Jurkat, Clone E6-1 (cell line): ENCODE data around the gene ECE1.
"Not testable (repeated sequence)": the region's sequence is repeated elsewhere in the genome, so short reads cannot be mapped to it uniquely, and the experiment has no call there.

Experiments
- DNase-seq: peaks from one replicate; pipeline ENCODE4 v3.0.0-alpha.2; 2011; ENCODE audit warnings: low read depth, low spot score
- H3K4me3 ChIP-seq: 2 replicates; pipeline ENCODE4 v1.5.1; 2011; ENCODE audit warnings: mild to moderate bottlenecking, low read length, control low read depth, moderate library complexity

Gene ECE1

DNA sequence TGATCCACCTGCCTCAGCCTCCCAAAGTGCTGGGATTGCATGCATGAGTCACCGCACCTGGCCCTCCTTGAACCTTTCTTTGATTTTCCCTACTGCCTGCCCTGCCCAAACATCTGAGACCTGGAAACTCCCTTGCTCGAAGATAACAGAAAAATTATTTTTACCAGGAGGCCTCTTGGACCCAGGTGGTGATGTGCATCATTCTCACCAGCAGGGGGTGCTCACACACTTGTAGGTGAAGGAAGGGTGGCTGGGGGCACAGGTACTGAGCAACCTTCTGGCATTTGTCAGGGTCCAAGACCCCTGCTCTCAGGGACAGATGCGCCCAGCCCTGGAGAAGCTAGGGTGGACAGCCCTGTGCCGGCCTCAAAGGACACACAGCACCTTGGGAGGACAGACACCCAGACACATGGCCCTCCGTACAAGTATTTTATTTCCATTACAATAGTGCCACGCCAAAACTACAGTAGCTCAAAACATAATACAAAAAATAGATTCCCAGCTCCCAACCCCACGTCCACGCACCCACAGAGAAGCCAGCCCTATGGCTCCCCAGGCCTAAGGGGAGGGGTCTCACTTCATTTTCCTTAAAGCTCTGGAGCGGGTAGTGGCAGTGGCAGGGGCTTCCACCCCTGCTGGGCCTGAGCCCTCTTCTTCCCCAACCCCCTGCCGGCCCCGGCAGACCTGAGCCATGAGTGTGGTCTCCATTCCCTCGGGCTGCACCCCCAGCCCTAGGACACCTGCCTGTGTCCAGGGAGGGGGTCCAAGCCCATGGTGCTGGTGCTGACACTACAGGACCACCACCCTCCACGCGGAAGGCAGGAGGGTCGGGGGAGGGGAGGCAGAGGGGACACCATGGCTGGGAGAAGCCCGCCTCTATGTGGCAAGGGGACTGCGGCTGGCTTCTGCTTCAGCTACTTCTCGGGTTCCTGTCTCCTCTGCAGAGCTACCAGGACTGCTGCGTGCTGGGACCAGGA, 73.1 kb downstream of the ECE1 start:
- DNase-seq: peak; percentile 57

DNA sequence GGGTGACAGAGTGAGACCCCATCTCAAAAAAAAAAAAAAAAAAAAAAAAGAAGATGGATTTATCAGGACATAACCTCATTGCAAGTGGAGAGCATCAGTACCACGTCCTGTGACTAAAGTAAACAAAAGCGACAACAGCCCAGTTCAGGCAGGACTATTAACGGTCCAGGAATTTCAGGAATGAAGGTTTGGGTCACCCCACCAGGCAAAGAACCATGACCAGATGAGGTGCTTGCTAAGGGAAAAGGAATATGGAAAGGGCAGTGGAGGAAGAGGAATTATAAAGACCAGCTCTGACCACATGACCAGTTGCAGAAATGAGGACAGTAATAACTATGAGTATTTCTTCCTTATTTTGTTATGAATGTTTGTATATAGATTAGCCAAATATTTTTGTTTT, 78.1 kb downstream of the ECE1 start:
- DNase-seq: no peak

More for the DNA sequence above, 73.1 kb downstream of the ECE1 start:
- no peak overlapping the region for H3K4me3 ChIP-seq

DNA sequence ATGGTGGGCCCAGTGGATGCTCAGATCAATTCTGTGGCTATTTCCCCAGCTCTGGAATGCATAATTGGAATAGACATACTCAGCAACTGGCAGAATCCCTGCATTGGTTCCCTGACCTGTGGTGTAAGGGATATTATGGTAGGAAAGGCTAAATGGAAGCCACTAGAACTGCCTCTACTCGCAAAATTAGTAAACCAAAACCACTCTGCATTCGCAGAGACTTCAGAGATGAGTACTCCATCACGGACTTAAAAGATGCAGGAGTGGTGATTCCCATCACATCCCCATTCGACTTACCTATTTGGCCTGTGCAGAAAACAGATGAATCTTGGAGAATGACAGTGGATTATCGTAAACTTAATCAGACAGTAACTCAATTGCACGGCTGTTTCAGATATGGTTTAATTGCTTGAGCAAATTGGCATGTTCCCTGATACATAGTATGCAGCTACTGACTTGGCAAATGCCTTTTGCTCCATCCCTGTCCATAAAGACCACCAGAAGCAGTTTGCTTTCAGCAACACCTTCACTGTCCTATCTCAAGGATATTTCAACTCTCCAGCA, 82.0 kb downstream of the ECE1 start:
- H3K4me3 ChIP-seq: not testable (repeated sequence)

More for the DNA sequence above, 78.1 kb downstream of the ECE1 start:
- H3K4me3 ChIP-seq: no peak overlapping the region

DNA sequence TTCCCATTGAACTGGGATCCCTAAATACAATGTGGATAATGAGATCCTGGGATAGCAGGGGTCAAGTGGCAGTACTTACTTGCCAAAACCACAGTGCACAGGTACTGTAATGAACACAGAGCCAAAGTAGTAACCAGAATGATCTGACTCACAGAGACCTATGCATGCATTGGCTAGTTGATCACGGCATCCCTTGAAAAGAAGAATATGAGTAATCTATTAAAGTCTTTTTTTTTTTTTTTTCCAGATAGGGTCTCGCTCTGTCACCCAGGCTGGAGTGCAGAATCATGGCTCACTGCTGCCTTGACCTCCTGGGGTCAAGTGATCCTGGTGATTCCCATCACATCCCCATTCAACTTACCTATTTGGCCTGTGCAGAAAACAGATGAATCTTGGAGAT, 84.1 kb downstream of the ECE1 start:
- no peak for DNase-seq
- H3K4me3 ChIP-seq: no peak overlapping the region

More for the DNA sequence above, 82.0 kb downstream of the ECE1 start:
- DNase-seq: not testable (repeated sequence)

DNA sequence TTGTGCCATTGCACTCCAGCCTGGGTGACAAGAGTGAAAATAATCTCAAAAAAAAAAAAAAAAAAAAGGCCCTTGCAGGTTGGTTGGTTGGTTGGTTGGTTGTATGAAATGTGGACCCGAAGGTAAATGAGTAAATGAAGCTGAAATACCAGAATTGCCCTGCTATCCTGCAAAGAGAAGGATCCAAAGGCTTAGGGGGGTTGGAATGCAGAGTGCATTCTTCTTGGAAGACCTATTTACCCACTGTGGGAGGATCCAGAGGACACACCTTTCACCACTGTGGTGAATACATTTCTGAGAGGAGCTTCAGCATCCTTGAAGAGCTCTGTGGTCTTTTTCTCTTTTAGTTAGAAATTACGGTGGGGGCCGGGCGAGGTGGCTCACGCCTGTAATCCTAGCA, 84.8 kb downstream of the ECE1 start:
- H3K4me3 ChIP-seq: no peak overlapping the region
- DNase-seq: no peak

DNA sequence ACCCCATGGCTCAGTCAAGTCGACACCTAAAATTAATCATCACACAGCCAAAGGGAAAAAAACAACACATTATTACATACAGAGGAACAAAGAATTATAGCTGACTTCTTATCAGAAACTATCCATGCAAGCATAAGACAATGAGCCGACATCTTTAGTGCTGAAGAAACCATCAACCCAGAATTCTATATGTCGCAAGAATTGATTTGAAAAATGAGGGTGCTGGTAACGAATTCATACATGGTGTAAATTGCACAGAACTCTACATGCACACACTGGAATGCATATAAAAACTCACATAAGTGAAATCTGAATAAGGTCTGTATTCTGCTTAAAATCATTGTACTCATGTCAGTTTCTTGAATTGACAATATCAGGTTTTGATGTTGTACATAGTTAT, 88.6 kb downstream of the ECE1 start:
- DNase-seq: no peak
- H3K4me3 ChIP-seq: no peak overlapping the region

DNA sequence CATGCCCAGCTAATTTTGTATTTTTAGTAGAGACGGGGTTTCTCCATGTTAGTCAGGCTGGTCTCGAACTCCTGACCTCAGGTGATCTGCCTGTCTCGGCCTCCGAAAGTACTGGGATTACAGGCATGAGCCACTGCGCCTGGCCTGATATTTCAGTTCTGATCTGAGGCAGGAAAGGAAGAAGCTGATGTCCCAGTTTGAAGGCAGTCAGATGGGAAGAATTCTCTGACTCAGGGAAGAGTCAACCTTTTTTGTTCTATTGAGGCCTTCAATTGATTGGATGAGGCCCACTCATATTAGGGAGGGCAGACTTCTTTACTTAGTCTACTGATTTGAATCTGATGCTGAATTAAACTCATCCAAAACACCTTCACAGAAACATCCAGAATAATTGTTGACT, 89.0 kb downstream of the ECE1 start:
- not testable (repeated sequence) for DNase-seq, H3K4me3 ChIP-seq

DNA sequence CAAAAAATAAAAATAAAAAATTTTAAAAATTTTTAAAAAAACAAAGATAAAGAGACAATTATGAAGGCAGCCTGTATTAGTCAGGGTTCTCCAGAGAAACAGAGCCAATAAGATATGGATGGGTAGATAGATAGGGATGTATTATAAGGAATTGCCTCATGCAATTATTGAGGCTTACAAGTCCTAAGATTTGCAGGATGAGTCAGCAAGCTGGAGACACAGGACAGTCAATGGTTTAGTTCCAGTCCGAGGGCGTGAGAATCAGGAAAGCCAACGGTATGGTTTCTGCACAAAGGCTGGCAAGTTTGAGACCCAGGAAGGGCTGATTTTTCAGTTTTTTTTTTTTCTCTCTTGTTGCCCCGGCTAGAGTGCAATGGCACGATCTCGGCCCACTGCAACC, 89.5 kb downstream of the ECE1 start:
- H3K4me3 ChIP-seq: no peak overlapping the region
- no peak for DNase-seq

DNA sequence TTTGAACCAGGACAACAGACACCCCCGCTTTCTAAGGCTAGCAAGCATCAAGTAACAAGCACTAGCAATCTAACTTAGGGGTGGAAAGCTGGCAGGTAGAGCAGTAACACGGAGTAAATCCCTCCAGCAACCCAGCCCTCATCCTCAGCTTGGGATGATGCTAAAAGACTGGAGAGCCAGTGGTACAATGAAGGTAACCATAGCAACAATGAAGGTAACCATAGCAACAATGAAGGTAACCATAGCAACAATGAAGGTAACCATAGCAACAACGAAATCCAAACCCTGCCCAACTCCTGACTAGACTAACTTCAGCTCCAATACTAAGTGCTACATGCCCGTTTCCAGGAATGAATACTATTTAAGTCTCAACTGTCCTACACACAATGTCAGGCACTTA, 91.3 kb downstream of the ECE1 start:
- DNase-seq: no peak
- H3K4me3 ChIP-seq: no peak overlapping the region

DNA sequence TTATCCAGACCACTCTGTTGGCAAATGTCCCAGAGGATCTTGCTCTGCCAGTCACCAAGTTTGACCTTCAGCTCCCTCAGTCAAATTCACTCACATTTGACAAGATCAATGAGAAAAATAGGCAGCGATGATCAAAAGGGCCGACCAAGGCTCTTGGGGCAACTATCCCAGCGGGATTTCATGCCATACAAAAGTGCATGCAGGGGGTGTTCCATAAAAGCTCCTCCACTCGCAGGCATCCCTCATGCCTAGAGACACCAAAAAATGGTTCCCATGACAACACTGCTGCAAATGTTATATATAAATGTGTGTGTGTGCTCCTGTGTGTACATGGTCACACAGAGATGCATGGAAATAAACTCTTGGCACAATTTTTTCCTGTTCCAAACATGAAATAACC, 97.4 kb downstream of the ECE1 start:
- H3K4me3 ChIP-seq: no peak overlapping the region
- DNase-seq: no peak

DNA sequence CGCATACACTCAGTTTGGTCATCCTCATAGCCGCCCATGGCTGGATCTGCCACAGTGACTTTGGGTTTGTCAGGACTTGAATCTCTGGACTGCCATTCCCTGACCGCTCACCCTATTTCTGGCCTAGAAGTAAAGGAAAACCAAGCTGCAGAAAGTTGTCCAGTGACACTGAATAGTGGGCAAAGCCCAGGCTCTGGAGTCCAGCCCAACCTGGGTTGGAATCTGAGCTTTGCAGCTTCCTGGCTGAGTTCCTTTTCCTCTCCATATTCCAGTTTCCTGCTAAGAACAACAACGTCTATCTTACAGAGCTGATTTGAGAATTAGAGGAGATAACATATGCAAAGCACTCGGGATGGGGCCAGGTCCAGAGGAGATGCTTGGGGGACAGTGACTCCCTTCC, 98.0 kb downstream of the ECE1 start:
- H3K4me3 ChIP-seq: no peak overlapping the region
- no peak for DNase-seq

DNA sequence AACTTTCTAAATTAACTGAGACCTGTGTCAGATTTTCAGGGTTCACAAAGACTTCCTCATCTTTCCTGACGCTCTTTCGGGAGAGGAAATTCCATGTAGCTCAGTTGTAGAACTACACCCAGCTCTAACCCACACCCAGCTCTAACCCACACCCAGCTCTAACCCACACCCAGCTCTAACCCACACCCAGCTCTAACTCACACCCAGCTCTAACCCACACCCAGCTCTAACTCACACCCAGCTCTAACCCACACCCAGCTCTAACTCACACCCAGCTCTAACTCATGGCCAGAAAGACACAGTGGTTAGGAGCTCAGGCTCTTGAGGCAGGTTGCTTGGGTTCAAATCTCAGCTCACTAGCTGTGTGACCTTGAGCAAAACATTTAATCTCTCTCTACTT, 99.5 kb downstream of the ECE1 start:
- not testable (repeated sequence) for H3K4me3 ChIP-seq, DNase-seq

DNA sequence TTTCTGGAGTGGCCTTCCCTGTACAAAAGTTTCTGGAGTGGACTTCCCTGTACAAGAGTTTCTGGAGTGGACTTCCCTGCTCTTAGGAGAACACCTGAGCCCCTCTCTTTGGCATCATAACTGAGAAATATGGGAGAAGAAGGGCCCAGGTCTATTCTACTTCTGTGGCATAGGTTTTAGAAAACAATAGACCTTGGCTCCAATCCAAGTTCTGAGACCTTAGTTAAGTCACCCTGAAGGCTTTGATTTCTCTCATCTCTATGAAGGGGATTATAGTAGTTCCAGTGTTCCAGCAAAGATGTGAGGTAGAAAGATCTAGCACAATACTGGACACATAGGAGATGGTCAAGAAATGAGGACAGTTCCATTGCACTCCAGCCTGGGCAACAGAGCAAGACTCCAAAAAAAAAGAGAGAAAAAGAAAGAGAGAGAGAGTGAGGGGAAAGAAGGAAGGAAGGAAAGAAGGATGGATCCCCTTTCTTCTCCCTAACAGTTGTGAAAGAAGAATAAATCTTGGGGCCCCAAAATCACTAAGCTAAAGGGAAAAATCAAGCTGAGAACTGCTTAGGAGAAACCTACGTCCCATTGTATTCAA, 100.3 kb downstream of the ECE1 start:
- DNase-seq: no peak
- no peak overlapping the region for H3K4me3 ChIP-seq

DNA sequence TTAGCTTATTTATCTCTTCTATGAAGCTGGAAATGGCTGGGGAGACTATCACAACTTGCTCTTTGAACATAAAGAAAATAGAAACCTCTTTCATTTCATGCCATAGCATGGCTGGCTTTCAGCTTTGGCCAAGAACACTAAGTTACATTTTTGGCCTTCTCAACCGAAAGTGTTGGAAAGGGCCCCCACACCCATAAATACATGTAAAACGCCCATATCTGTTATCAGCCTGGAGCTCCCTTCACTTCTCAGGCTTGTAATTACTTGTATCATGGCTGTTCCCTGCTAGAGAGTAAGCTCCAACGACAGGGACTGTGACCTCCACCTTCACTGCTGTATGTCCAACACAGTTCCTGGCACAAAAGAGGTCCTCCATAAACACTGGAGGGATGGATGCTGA, 100.8 kb downstream of the ECE1 start:
- DNase-seq: no peak
- no peak overlapping the region for H3K4me3 ChIP-seq

DNA sequence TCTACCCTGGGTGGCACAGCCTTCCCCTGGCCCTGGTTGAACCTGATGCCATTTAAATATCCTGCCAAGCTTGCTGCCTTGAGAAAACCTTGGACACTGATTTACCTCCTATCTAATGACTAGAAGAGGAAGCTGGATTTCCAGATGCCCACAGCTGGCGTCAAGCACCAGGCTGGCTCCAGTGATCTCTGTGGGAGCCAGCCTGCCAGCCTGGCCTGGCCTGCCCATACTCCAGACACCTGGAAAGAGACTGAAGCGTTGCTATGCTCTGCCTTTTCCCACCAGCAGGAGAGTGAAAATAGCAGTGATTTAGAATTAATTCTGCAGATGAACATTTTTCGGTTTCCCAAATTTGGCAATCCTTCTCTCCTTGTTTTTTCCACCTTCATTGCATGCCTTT, 102.0 kb downstream of the ECE1 start:
- no peak overlapping the region for H3K4me3 ChIP-seq
- DNase-seq: no peak

DNA sequence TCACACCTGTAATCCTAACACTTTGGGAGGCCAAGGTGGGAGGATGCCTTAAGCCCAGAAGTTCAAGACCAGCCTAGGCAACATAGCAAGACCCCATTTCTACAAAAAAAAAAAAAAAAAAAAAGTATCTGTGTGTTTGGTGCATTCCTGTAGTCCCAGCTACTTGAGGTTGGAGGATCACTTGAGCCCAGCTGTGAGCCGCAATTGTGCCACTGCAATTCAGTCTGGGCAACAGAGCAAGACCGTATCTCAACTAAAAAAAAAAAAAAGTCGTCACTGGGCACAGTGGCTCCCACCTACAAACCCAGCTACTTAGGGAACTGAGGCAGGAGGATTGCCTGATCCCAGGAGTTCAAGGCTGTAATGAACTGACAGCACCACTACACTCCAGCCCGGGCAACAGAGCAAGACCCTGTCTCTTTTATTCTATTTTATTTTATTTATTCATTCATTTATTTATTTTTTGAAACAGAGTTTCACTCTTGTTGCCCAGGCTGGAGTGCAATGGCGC, 105.0 kb downstream of the ECE1 start:
- H3K4me3 ChIP-seq: no peak overlapping the region
- DNase-seq: no peak

DNA sequence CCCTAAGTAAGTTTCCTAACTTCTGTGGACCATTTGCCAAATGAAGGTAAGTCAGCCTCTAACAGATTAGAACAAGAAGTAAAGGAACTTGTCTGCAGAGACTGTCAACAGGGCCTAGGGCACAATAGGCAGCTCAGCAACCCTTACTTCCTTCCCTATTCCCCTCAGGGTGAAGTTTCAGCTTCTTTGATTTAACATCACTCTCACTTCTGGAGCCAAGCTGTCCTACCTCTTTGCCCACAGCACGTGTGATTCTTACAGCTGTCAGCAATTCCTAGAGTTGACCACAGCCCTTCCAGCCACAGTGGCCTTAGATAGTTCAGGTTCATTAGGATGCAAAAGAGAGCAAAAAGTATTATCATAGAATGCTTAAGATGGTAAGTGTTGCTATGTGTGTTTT, 106.0 kb downstream of the ECE1 start:
- no peak for DNase-seq

DNA sequence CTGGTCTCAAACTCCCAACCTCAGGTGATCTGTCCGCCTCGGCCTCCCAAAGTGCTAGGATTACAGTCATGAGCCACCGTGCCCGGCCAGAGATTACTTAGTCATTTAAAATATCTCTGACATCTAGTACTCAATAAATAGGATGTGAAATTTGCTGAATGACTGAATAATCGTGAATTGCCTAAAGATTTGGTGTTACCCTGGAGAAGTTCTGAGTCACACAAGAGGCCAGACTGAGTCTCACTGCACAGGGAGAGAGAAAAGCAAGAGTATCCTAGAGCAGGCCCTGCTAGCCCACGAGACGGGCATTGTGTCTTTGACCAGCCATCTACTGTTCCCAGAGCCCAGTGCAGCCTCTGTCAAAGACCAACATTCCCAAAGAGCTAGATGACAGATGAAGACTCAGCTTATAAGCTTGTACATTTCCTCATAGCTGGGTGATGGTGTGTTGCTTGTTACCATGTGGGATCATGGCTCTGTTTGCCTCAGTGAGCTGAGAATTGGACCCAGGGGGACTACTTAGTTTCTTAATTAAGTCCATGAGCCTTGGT, 108.0 kb downstream of the ECE1 start:
- H3K4me3 ChIP-seq: no peak overlapping the region
- DNase-seq: no peak

More for the DNA sequence above, 106.0 kb downstream of the ECE1 start:
- H3K4me3 ChIP-seq: no peak overlapping the region

DNA sequence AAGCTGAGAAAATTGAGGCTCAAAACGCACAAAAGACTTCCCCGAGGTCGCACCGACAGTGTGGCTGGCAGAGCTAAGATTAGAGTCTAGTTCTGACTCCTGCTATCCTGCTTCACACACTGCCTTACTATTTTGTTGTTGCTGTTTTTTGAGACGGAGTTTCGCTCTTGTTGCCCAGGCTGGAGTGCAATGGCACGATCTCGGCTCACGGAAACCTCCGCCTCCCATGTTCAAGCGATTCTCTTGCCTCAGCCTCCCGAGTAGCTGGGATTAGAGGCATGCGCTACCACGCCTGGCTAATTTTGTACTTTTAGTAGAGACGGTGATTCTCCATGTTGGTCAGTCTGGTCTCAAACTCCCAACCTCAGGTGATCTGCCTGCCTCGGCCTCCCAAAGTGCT, 112.0 kb downstream of the ECE1 start:
- not testable (repeated sequence) for H3K4me3 ChIP-seq, DNase-seq
